HepG2 (cell line): ENCODE measurements around the gene SAMD10. TPM values are rescaled to one million over a fixed set of nuclear protein-coding genes. Genes with fewer than 3 reads are reported as not detected.

Source experiments
- ARID3A ChIP-seq: IDR thresholded peaks from 2 replicates; pipeline ENCODE4 v1.6.1; 2012; ENCODE audit warnings: low read depth, low read length, improper control_type of control experiment
- GMEB2 ChIP-seq: IDR thresholded peaks from 2 replicates; pipeline ENCODE4 v1.6.1; 2016; ENCODE audit warnings: missing biosample characterization, missing genetic modification reagents, low read depth
- HNRNPH1 ChIP-seq: fragments of 200-400 bp; formaldehyde crosslinking; optimal IDR thresholded peaks from 2 replicates; pipeline ENCODE3; 2017; ENCODE audit warnings: mild to moderate bottlenecking, low read depth, low read length
- MLXIP ChIP-seq: sonication (generic); formaldehyde crosslinking; IDR thresholded peaks from 2 replicates; pipeline ENCODE4 v1.9.0; 2021; ENCODE audit warnings: missing genetic modification reagents, borderline replicate concordance
- NCOA1 ChIP-seq: sonication (generic); formaldehyde crosslinking; IDR thresholded peaks from 2 replicates; pipeline ENCODE4 v1.9.0; 2021; ENCODE audit warnings: missing genetic modification reagents
- NCOA2 ChIP-seq: sonication (generic); formaldehyde crosslinking; IDR thresholded peaks from 2 replicates; pipeline ENCODE4 v1.8.0; 2022; ENCODE audit warnings: inconsistent platforms
- NCOR1 ChIP-seq: fragments of 200-600 bp; sonication (generic); IDR thresholded peaks from 2 replicates; pipeline ENCODE4 v1.7.0; 2017; ENCODE audit warnings: antibody characterized with exemption, low read length, borderline replicate concordance
- PAWR ChIP-seq: sonication (generic); formaldehyde crosslinking; IDR thresholded peaks from 2 replicates; pipeline ENCODE4 v1.4.0; 2020; ENCODE audit warnings: missing genetic modification reagents, mild to moderate bottlenecking, borderline replicate concordance
- TEAD3 ChIP-seq: optimal IDR thresholded peaks from 2 replicates; pipeline ENCODE3; 2016; ENCODE audit warnings: borderline replicate concordance
- ZBTB20 ChIP-seq: sonication (generic); formaldehyde crosslinking; IDR thresholded peaks from 2 replicates; pipeline ENCODE4 v1.8.1; 2023; ENCODE audit warnings: missing genetic modification reagents, low read depth, mild to moderate bottlenecking, borderline replicate concordance
- ZBTB33 ChIP-seq: sonication (generic); formaldehyde crosslinking; IDR thresholded peaks from 2 replicates; pipeline ENCODE4 v1.4.0; 2020; ENCODE audit warnings: missing genetic modification reagents
- ZC3H4 ChIP-seq: sonication (generic); formaldehyde crosslinking; IDR thresholded peaks from 2 replicates; pipeline ENCODE4 v1.4.0; 2020; ENCODE audit warnings: missing genetic modification reagents, borderline replicate concordance
- ZFX ChIP-seq: sonication (generic); formaldehyde crosslinking; IDR thresholded peaks from 2 replicates; pipeline ENCODE4 v1.4.0; 2020; ENCODE audit warnings: mild to moderate bottlenecking, low read depth, missing genetic modification reagents, moderate library complexity
- ZNF143 ChIP-seq: sonication (generic); formaldehyde crosslinking; IDR thresholded peaks from 2 replicates; pipeline ENCODE4 v1.4.0; 2020; ENCODE audit warnings: missing genetic modification reagents
- ZUFSP ChIP-seq: sonication (generic); formaldehyde crosslinking; IDR thresholded peaks from 2 replicates; pipeline ENCODE4 v1.9.0; 2021; ENCODE audit warnings: missing genetic modification reagents, mild to moderate bottlenecking, borderline replicate concordance
- polyA plus RNA-seq, 8 experiments: library from polyadenylated mRNA; depleted of rRNA in 3 of 8; stranded (reverse) in 7 of 8; unstranded in 1 of 8; fragments of >200 nt; fragmentation: Illumina TruSeq in 4 of 8; extraction: Trizol in 4 of 8; gene quantifications; 2 replicates each; pipeline versions ENCODE4 v1.2.1 to v1.2.3, GENCODE V29; 2011 to 2016; ENCODE audit warnings: low read depth in 4 of 8, missing spikeins in 1 of 8, mixed read lengths in 1 of 8; ENCODE audit not compliant: insufficient read depth in 1 of 8
- total RNA-seq, 5 experiments: library from RNA; depleted of rRNA; stranded (reverse); fragments of >200 nt; fragmentation: Illumina TruSeq; extraction: Trizol; gene quantifications; 2 replicates each; pipeline ENCODE4 v1.2.3, GENCODE V29; 2016; ENCODE audit warnings: low read depth in 1 of 5

SAMD10 gene
- total and polyA plus RNA-seq, 2 of the 13 experiments (the other 11 are each of a cell fraction or from before 2014, with no cell fraction given): 6.1 to 11.0 TPM

- TF ChIP-seq NCOR1 (no peak), MLXIP (CRISPR knock-in tag) (no peak), ARID3A (no peak), ZBTB33 (CRISPR knock-in tag) (0 out of 2 replicates have a peak, but pooled peaks have one; percentile 15), ZBTB20 (CRISPR knock-in tag) (peak; percentile 89; the same call in 1 of the 2 replicates), ZC3H4 (CRISPR knock-in tag) (peak; percentile 81; the same call in 1 of the 2 replicates), NCOA2 (CRISPR knock-in tag) (peak; percentile 55; the same call in 1 of the 2 replicates), ZUFSP (CRISPR knock-in tag) (peak; percentile 96; the same call in 1 of the 2 replicates), HNRNPH1 (no peak), NCOA1 (peak; percentile 3; the same call in 1 of the 2 replicates), PAWR (CRISPR knock-in tag) (no peak), TEAD3 (peak; percentile 76), ZNF143 (CRISPR knock-in tag) (peak; percentile 66; the same call in 1 of the 2 replicates), GMEB2 (no peak; the same call in 1 of the 2 replicates), ZFX (peak; percentile 84)
These were observed 868 bp downstream of the SAMD10 start (continued) for GRCh38 chr20:63978319-63979228.
